ENCODE results near the gene SEMA3A.
"Not testable (repeated sequence)": the region's sequence is repeated elsewhere in the genome, so short reads cannot be mapped to it uniquely, and the experiment has no call there.

Gene SEMA3A

GRCh38 chr7:84069999-84070500 lies 124.5 kb downstream of the SEMA3A start:
- no peak for TF ChIP-seq CTCF (IDR thresholded peaks at IDR 0.05; ENCODE audit: control insufficient read depth, extremely low read depth, insufficient read depth)
- H3K4me3 ChIP-seq (ENCODE audit: low read depth, low read length), result no peak overlapping the region
- DNase-seq (ENCODE audit: low read depth), result no peak

- DNase-seq (ENCODE audit: low read depth), result no peak
- no peak overlapping the region for H3K4me3 ChIP-seq (ENCODE audit: low read depth, low read length)
- no peak for TF ChIP-seq CTCF (IDR thresholded peaks at IDR 0.05; ENCODE audit: control insufficient read depth, extremely low read depth, insufficient read depth)
Observed at GRCh38 chr7:84069033-84069432, 125.6 kb downstream of the SEMA3A start.

GRCh38 chr7:84062489-84062901 lies 132.1 kb downstream of the SEMA3A start:
- H3K4me3 ChIP-seq (ENCODE audit: low read depth, low read length); DNase-seq (ENCODE audit: low read depth): not testable (repeated sequence)

GRCh38 chr7:84060760-84061261 lies 133.8 kb downstream of the SEMA3A start:
- DNase-seq (ENCODE audit: low read depth), result no peak
- no peak overlapping the region for H3K4me3 ChIP-seq (ENCODE audit: low read depth, low read length)
- no peak for TF ChIP-seq CTCF (IDR thresholded peaks at IDR 0.05; ENCODE audit: control insufficient read depth, extremely low read depth, insufficient read depth)

- no peak for TF ChIP-seq CTCF (IDR thresholded peaks at IDR 0.05; ENCODE audit: control insufficient read depth, extremely low read depth, insufficient read depth)
- H3K4me3 ChIP-seq (ENCODE audit: low read depth, low read length), result no peak overlapping the region
- DNase-seq (ENCODE audit: low read depth), result no peak
Observed at GRCh38 chr7:84060000-84060399, 134.6 kb downstream of the SEMA3A start.

GRCh38 chr7:84058311-84059076 lies 136.1 kb downstream of the SEMA3A start:
- DNase-seq (ENCODE audit: low read depth), result no peak
- no peak for TF ChIP-seq CTCF (IDR thresholded peaks at IDR 0.05; ENCODE audit: control insufficient read depth, extremely low read depth, insufficient read depth)

GRCh38 chr7:84057576-84057975 lies 137.0 kb downstream of the SEMA3A start:
- no peak overlapping the region for H3K4me3 ChIP-seq (ENCODE audit: low read depth, low read length)
- no peak for DNase-seq (ENCODE audit: low read depth)
- no peak for TF ChIP-seq CTCF (IDR thresholded peaks at IDR 0.05; ENCODE audit: control insufficient read depth, extremely low read depth, insufficient read depth)

More at GRCh38 chr7:84058311-84059076, 136.1 kb downstream of the SEMA3A start:
- H3K4me3 ChIP-seq (ENCODE audit: low read depth, low read length), result no peak overlapping the region
